GM19043 (cell line): ENCODE data around the gene SLC22A13.
"Not testable (repeated sequence)": the region's sequence is repeated elsewhere in the genome, so short reads cannot be mapped to it uniquely, and the experiment has no call there.

Source experiments
- ATAC-seq: cut with Tn5 transposase; IDR thresholded peaks from one replicate; pipeline ENCODE4 v1.9.1; 2021; ENCODE audit warnings: low read depth; ENCODE audit not compliant: unreplicated experiment

Gene SLC22A13

DNA sequence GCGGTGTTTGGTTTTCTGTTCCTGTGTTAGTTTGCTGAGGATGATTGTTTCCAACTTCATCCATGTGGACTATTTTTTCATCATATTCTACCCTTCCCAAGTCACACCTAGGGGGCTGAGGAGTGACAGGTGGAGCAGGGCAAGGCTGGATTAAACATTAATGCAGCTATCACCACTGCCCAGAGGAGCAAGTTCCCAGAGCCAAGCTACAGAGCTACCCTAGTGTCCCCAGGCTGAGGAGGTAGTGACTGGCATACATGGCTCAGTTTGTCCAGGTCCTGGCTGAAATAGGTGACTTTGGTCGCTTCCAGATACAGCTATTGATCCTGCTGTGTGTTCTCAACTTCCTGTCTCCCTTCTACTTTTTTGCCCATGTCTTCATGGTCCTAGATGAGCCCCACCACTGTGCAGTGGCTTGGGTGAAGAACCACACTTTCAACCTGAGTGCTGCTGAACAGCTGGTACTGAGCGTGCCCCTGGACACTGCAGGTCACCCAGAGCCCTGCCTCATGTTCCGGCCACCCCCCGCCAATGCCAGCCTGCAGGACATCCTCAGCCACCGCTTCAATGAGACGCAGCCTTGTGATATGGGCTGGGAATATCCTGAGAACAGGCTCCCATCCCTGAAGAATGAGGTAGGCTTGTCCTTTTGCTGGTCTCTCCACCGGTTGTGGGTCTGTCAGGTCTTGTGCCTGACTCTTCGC is at the start of gene SLC22A13:
SLC22A13 (plus strand) TSS at position 209 of the 704 bp plus-strand sequence; CDS start at position 258, 49 bp downstream.
- no peak for ATAC-seq

DNA sequence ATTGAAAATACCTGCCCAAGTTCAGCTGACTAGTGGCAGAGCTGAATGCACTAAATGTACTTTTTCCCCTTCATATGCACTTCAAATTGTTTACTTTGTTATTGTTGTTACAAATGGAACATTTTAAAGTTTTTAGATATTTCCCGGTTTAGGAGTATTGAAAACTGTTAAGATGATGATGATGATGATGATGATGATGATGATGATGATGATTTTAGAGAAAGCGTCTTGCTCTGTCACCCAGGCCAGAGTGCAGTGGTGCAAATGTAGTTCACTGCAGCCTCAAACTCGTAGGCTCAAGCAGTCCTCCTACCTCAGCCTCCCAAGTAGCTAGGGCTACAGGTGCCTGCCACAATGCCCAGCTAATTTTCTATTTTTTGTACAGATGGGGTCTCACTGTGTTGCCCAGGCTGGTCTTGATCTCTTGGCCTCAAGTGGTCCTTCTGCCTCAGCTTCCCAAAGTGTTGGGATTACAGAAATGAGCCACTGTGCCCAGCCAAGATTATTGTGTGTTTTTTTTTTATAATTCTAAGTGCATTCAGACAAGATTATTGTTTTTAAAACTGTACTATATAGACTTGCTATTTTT is 45.9 kb upstream of the SLC22A13 start:
- ATAC-seq, result no peak

GRCh38 chr3:38221005-38221404 is 44.6 kb upstream of the SLC22A13 start:
- no peak for ATAC-seq

- no peak for ATAC-seq
Observed at GRCh38 chr3:38222032-38222634, 43.5 kb upstream of the SLC22A13 start.

DNA sequence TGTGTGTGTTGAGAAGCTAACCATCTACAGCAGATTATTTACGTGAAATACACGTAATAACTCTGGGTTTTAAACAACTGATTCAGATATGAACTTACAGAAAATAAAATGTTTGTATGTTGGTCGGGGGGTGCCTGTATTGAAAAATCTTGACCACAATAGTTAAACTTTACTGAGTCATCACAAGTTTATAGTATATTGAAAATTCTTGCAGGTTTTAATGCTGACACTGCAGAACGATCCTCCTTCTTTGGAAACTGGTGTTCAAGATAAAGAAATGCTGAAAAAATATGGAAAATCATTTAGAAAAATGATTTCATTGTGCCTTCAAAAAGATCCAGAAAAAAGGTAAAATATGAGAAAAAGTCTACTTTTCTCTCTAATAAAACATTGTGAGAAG is 41.3 kb upstream of the SLC22A13 start:
- no peak for ATAC-seq

- no peak for ATAC-seq
Observed at GRCh38 chr3:38226273-38226672, 39.3 kb upstream of the SLC22A13 start.

DNA sequence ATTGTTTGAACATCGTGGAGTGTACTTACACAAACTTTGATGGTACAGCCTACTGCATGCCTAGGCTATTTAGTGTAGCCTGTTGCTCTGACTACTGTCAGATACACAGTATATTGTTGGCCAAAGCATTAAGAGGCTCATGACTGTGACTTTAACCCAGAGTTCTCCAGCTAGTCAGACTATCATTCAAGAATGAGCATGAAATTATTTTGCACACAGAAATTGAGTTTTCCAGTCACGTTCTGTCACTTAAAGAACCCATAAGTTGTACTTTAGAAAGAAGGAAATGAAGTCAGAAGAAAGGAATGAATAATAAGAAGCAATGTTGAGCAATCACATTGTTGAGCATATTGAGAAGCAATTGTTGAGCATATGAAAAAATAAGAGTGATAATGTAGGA is 37.6 kb upstream of the SLC22A13 start:
- no peak for ATAC-seq

- no peak for ATAC-seq
Observed at GRCh38 chr3:38229036-38229435, 36.6 kb upstream of the SLC22A13 start.

GRCh38 chr3:38232701-38233100 is 32.9 kb upstream of the SLC22A13 start:
- ATAC-seq, result no peak

GRCh38 chr3:38235466-38235865 is 30.1 kb upstream of the SLC22A13 start:
- ATAC-seq, result no peak

- ATAC-seq, result no peak
Observed at GRCh38 chr3:38238416-38239008, 27.1 kb upstream of the SLC22A13 start.

DNA sequence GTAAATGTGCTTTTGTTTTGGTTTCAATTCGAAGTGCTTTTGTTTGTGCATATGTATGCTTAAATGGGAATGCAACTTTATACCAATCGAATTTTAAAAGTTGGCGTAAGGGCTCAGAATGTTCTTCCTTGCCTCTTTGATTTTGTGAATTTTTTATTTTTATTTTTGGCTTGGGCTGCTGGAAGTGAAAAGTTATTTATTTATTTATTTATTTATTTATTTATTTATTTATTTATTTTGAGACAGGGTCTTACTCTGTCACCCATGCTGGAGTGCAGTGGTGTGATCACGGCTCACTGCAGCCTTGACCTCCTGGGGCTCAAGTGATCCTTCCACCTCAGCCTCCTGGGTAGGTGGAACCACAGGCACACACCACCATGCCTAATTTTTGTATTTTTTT is 22.8 kb upstream of the SLC22A13 start:
- not testable (repeated sequence) for ATAC-seq

GRCh38 chr3:38245930-38246329 is 19.7 kb upstream of the SLC22A13 start:
- no peak for ATAC-seq

DNA sequence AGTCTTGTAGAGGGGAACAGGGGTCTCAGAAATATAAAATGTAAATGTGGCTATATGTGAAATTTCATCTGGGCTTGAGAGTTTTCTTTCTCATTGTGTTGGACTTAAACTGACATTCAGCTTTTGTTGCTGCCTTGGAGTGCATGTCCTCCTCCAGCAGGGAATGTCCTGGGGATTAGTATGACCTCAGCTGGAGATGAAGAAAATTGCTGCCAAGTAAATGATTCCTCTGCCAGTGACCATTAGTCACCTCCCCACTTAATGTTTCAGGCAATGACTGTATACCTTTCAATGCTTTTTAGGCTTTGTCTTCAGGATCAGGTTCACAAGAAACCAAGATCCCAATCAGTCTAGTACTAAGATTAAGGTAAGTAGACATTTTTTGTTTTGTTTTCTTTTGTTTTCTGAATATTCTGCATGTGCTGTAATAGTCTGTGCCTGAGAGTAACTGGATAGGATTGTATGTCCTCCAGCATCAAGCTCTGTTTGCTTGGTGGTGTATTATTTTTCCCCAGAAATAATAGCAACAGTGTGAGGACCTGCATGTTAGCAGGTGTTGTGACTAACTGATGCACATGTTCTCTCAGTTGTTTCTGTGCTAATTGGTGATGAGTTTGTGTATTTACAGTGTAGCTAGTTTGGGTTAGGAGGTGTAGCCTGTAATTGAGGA is 18.1 kb upstream of the SLC22A13 start:
- no peak for ATAC-seq

GRCh38 chr3:38250198-38250597 is 15.4 kb upstream of the SLC22A13 start:
- no peak for ATAC-seq

DNA sequence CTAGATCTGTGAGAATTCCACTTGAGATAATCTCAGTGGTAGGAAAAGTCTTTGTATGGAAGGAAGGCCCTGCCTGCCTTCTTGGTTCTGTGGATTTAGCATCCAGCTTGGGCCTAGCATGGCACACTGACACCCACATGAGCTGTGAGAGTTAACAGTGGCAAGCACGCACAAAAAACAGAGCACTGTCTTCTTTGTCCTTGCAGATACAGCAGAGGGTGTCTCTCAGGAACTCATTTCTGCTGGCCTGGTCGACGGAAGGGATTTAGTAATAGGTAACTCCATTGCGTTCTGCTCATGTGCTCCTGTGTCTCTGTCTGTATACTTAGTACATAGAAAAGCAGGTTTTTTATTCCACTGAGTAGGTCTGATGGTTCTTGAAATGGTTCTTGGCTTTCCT is 14.4 kb upstream of the SLC22A13 start:
- no peak for ATAC-seq

DNA sequence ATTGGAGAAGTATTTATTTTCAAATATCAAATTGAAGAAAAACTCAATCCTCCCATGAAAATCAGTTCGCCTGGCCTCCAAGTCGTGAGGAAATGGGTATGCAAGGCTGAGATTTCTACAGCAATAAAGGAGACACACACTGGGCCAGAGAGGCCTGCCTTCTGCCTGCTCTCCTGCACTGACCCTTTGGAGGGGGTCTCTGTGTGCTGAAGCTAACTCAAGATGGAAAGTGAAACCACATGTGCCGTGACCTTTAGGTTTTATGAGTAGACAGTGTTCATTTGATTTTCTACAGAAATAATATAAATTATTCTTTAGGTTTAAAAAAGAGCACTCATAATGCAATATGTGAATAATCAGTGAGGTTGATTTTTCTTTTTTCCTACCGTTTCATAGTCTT is 11.9 kb upstream of the SLC22A13 start:
- ATAC-seq, result no peak

DNA sequence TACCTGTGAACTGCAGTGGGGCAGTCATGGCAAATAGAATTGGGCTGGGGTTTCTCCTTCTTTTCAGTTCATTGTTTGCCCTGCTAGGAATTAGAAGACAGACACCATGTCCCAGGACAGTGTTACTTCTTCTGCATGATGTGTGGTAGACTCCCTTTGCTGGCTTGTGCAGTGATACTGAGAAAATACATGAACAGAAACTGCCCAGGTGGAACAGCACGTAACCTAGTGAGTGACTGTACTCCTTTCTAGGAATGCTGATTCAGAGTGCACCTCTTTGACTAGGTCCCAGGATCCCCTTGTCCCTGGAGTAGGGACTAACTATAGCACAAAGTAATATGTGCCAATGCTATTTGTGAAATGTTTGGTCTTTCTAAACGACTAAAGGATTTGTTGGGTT is 10.7 kb upstream of the SLC22A13 start:
- ATAC-seq, result no peak

- ATAC-seq, result no peak
Observed at GRCh38 chr3:38255627-38256026, 10.0 kb upstream of the SLC22A13 start.

DNA sequence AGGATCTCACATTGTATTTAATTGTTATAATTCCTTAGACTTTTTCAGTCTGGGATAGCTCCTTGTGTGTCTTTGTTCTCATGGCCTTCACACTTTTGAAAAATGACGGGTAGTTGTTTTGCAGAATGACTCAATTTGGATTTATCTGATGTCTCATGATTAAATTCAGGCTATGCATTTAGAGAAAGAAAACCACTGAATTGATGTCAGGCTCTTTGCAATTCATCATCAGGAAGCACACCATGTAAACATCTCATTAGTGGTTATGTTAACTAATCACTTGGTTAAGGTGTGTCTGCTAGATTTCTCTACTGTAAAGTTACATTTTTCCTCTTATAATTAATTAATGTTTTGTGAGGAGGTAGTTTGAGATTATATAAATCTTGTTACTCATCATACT is 8.0 kb upstream of the SLC22A13 start:
- no peak for ATAC-seq

GRCh38 chr3:38260474-38260873 is 5.1 kb upstream of the SLC22A13 start:
- no peak for ATAC-seq
